ENCODE measurements around the gene RHOV.

GRCh38 chr15:40881351-40881750 lies 7.3 kb upstream of the RHOV start:
- TF ChIP-seq HCFC1 (IDR thresholded peaks at IDR 0.05; ENCODE audit: low read length) (no peak), EP300 (IDR thresholded peaks at IDR 0.05; ENCODE audit: borderline replicate concordance in 1 of 2, control insufficient read depth in 1 of 2, low read depth in 2 of 2, low read length in 2 of 2) (no peak), ATF3 (IDR thresholded peaks at IDR 0.05; ENCODE audit: borderline replicate concordance, extremely low read depth, low read depth, low read length) (no peak), TAF1 (IDR thresholded peaks at IDR 0.05; ENCODE audit: borderline replicate concordance, low read depth, low read length) (no peak), CTCF (IDR thresholded peaks at IDR 0.05 in 2 of 3, conservative IDR thresholded peaks at IDR 0.05 in 1 of 3; ENCODE audit: control insufficient read depth in 2 of 3, extremely low read depth in 1 of 3, insufficient read depth in 1 of 3, low read depth in 3 of 3, low read length in 3 of 3) (no peak), ESRRA (IDR thresholded peaks at IDR 0.05; ENCODE audit: low read length) (no peak), EZH2 (IDR thresholded peaks at IDR 0.05; ENCODE audit: borderline replicate concordance, control insufficient read depth, low read depth, low read length) (no peak)
